ENCODE data around the gene MBLAC1. TPM values are rescaled to one million over a fixed set of nuclear protein-coding genes. Genes with fewer than 3 reads are reported as not detected.
A peak's percentile ranks its signal among the peaks of the same experiment; 100 is the strongest.

MBLAC1 gene
- total and polyA plus RNA-seq, 2 of the 4 experiments (the other 2 are of a cell fraction) = 0.72 to 1.4 TPM

- in situ Hi-C loops (cut with MboI; ENCODE audit: low sequenced_read_pairs) (no loop called here), intact Hi-C loops (cut with micrococcal nuclease) (loop anchor here (2.0 kb wide), 1 partner anchor 70 kb away; no protein-coding TSS in a partner anchor), dilution Hi-C loops (cut with HindIII; ENCODE audit: low sequenced_read_pairs, unreplicated experiment) (no loop called here)
- peaks cover 18% of the 10 kb centered on the region for H3K9me1 ChIP-seq (ENCODE audit: insufficient read depth, low read length)
- ATAC-seq (ENCODE audit: low read depth) (peak; percentile 62), DNase-seq (peak; percentile 99)
- peak overlapping the region; percentile 100; the same call in 1 of the 2 replicates for H2BK20ac ChIP-seq (ENCODE audit: low read depth, low read length)
- peak overlapping the region; percentile 94; the same call in 1 of the 3 replicates for H2BK15ac ChIP-seq (ENCODE audit: low read depth, low read length)
- H3K36me3 ChIP-seq (ENCODE audit: control insufficient read depth, insufficient read depth, low read length) = peaks cover 20% of the 10 kb centered on the region
- ChIA-PET POLR2A (ENCODE audit: unreplicated experiment) (interaction anchor here (0.8 kb wide), 1 partner anchor 14 kb away, joined by 3 read pairs; the partner anchor contains the start of gene MCM7), CTCF (interaction anchor here (0.6 kb wide), 1 partner anchor 638 kb away, joined by 3 read pairs; no protein-coding TSS in a partner anchor)
- peak overlapping the region; percentile 97 for H3K14ac ChIP-seq (replicated peaks; ENCODE audit: low read depth, low read length)
- peak overlapping the region; percentile 99 for H2BK120ac ChIP-seq (ENCODE audit: low read depth, low read length)
- H3K79me1 ChIP-seq (ENCODE audit: low read depth in 1 of 2, low read length in 2 of 2) = peaks cover 22 to 44% of the 10 kb centered on the region in 2 experiments
- H3K4me2 ChIP-seq (ENCODE audit: low read depth, low read length) = peak overlapping the region; percentile 52
- peak overlapping the region; percentile 93; the same call in 1 of the 2 replicates for H3K23ac ChIP-seq (ENCODE audit: low read depth, low read length)
- H3K4me3 ChIP-seq (ENCODE audit: insufficient read depth, low read depth, low read length) = no peak overlapping the region
- H2AK5ac ChIP-seq (ENCODE audit: low read depth, low read length) = peak overlapping the region; percentile 98
- H3K4ac ChIP-seq (ENCODE audit: low read depth, low read length) = peak overlapping the region; percentile 98
- H3K27me3 ChIP-seq (ENCODE audit: control insufficient read depth, insufficient read depth, low read length) = no peaks in the 10 kb centered on the region
- H3K56ac ChIP-seq (ENCODE audit: extremely low read depth, insufficient read depth, low read length) = peak overlapping the region; percentile 72
- peak overlapping the region; percentile 97 to 100 for H4K8ac ChIP-seq (ENCODE audit: low read depth in 2 of 2, low read length in 2 of 2)
- no peak overlapping the region for H2AFZ ChIP-seq (replicated peaks; ENCODE audit: low read length, poor library complexity)
- BruUV-seq (replicated peaks) = no TSS peak
- no peaks in the 10 kb centered on the region for H3K9me3 ChIP-seq (ENCODE audit: control insufficient read depth, insufficient read depth, low read length)
- peaks cover 15% of the 10 kb centered on the region; the same call in 1 of the 2 replicates for H4K20me1 ChIP-seq (ENCODE audit: insufficient read depth, low read length)
- 0 out of 2 replicates have a peak, but pooled peaks have one; percentile 40 for TF ChIP-seq MAFK (IDR thresholded peaks at IDR 0.05; ENCODE audit: low read depth, low read length)
- TF ChIP-seq MAZ (IDR thresholded peaks at IDR 0.05; ENCODE audit: borderline replicate concordance, low read depth, low read length) = no peak
- TF ChIP-seq RCOR1 (IDR thresholded peaks at IDR 0.05; ENCODE audit: insufficient replicate concordance, low read length) = peak; percentile 51
- peak; percentile 55 for TF ChIP-seq FOS (IDR thresholded peaks at IDR 0.05; ENCODE audit: low read depth, low read length)
- no peak overlapping the region for H3K9ac ChIP-seq (ENCODE audit: low read depth, low read length)
- WGBS, 2 experiments (ENCODE audit: extremely low coverage in 2 of 2, insufficient read length in 1 of 2) = no CpG with 5 or more reads among the region's 10 CpGs
- H3K18ac ChIP-seq (ENCODE audit: low read depth, low read length) = peak overlapping the region; percentile 98
- H2AK9ac ChIP-seq (replicated peaks; ENCODE audit: low read depth, low read length, poor library complexity) = peak overlapping the region; percentile 87
- peak overlapping the region; percentile 100 for H4K5ac ChIP-seq (ENCODE audit: low read depth, low read length)
- peaks cover 21% of the 10 kb centered on the region for H3K4me1 ChIP-seq (ENCODE audit: control insufficient read depth, insufficient read depth, low read length)
- H4K91ac ChIP-seq (ENCODE audit: insufficient read depth, low read depth, low read length) = peak overlapping the region; percentile 96
- peak overlapping the region; percentile 100 for H3K27ac ChIP-seq (ENCODE audit: insufficient read depth, low read length)
- peak overlapping the region; percentile 97 for H2BK5ac ChIP-seq (ENCODE audit: low read depth, low read length, poor library complexity, severe bottlenecking)
Observed at GRCh38 chr7:100087055-100087750, 39.6 kb upstream of the MBLAC1 start.
